ENCODE measurements around the gene DDO. TPM values are rescaled to one million over a fixed set of nuclear protein-coding genes. Genes with fewer than 3 reads are reported as not detected.

The DDO gene
- total and polyA plus RNA-seq, 9 of the 15 experiments (the other 6 are each of a cell fraction or from before 2014, with no cell fraction given), result not detected

- Histone ChIP-seq H3K9me1 (ENCODE audit: control insufficient read depth, insufficient read depth, low read length) (no peaks in the 10 kb centered on the region), H3K79me2 (ENCODE audit: control insufficient read depth, insufficient read depth, low read length) (no peaks in the 10 kb centered on the region), H3K27ac (ENCODE audit: extremely low read depth, low read depth, low read length) (no peak overlapping the region), H3K4me1 (replicated peaks in 1 of 2; ENCODE audit: control insufficient read depth in 2 of 2, insufficient read depth in 2 of 2, low read length in 2 of 2) (no peaks in the 10 kb centered on the region; a peak in 1 of 5 replicates), H4K20me1 (replicated peaks; ENCODE audit: control insufficient read depth, insufficient read depth, low read length) (no peaks in the 10 kb centered on the region), H3K4me3 (no peak overlapping the region), H3K4me2 (ENCODE audit: insufficient read depth, low read length) (no peak overlapping the region), H3K27me3 (ENCODE audit: control insufficient read depth in 2 of 2, insufficient read depth in 2 of 2, low read length in 2 of 2) (peaks cover 18 to 48% of the 10 kb centered on the region in 2 experiments; a peak in 4 of 5 replicates), H3K9ac (ENCODE audit: insufficient read depth in 1 of 2, low read depth in 2 of 2, low read length in 2 of 2) (no peak overlapping the region), H3K36me3 (ENCODE audit: control insufficient read depth, insufficient read depth, low read length) (no peaks in the 10 kb centered on the region), H3K9me3 (replicated peaks; ENCODE audit: control insufficient read depth, insufficient read depth, low read depth, low read length) (no peaks in the 10 kb centered on the region), H2AFZ (ENCODE audit: low read depth, low read length) (no peak overlapping the region)
- in situ Hi-C loops (cut with MboI) (no loop called here), intact Hi-C loops (cut with micrococcal nuclease) (no loop called here)
- WGBS (ENCODE audit: insufficient coverage, low coverage, missing lambda C conversion rate), result 4% methylated on average over 5 of the region's 8 CpGs
- peak; percentile 36; the same call in 2 of the 3 replicates for ATAC-seq
- BruUV-seq (replicated peaks), result no TSS peak
- ChIA-PET POLR2A (no interaction called here), CTCF (ENCODE audit: low intra/inter-chr PET ratio) (no interaction called here)
- peak in 1 of 4 experiments; percentile 14 for DNase-seq (ENCODE audit: extremely low read depth in 1 of 4, low spot score in 3 of 4)
- no peak for FAIRE-seq
- TF ChIP-seq, protein P1, sequence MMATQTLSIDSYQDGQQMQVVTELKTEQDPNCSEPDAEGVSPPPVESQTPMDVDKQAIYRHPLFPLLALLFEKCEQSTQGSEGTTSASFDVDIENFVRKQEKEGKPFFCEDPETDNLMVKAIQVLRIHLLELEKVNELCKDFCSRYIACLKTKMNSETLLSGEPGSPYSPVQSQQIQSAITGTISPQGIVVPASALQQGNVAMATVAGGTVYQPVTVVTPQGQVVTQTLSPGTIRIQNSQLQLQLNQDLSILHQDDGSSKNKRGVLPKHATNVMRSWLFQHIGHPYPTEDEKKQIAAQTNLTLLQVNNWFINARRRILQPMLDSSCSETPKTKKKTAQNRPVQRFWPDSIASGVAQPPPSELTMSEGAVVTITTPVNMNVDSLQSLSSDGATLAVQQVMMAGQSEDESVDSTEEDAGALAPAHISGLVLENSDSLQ (IDR thresholded peaks at IDR 0.05), result peak; percentile 68; the same call in 1 of the 2 replicates
- TF ChIP-seq PBX2 (CRISPR knock-in tag; IDR thresholded peaks at IDR 0.05; ENCODE audit: low read depth), result no peak
- TF ChIP-seq PBX2 (tag; conservative IDR thresholded peaks at IDR 0.05; ENCODE audit: low read depth), result peak; percentile 80
- TF ChIP-seq, protein P2, sequence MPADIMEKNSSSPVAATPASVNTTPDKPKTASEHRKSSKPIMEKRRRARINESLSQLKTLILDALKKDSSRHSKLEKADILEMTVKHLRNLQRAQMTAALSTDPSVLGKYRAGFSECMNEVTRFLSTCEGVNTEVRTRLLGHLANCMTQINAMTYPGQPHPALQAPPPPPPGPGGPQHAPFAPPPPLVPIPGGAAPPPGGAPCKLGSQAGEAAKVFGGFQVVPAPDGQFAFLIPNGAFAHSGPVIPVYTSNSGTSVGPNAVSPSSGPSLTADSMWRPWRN (IDR thresholded peaks at IDR 0.05; ENCODE audit: low read depth), result peak; percentile 13; the same call in 1 of the 2 replicates
- no peak for TF ChIP-seq NR2C2 (CRISPR knock-in tag; IDR thresholded peaks at IDR 0.05)
- peak; percentile 40; the same call in 1 of the 2 replicates for TF ChIP-seq NR2C2 (tag; IDR thresholded peaks at IDR 0.05)
- TF ChIP-seq ETV1 (tag; conservative IDR thresholded peaks at IDR 0.05; ENCODE audit: low read depth), result peak; percentile 43; the same call in 1 of the 2 replicates
- TF ChIP-seq MECOM (CRISPR knock-in tag; IDR thresholded peaks at IDR 0.05), result peak; percentile 77; the same call in 1 of the 2 replicates
- no peak for TF ChIP-seq ZC3H11A (IDR thresholded peaks at IDR 0.05; ENCODE audit: low read depth, low read length)
- 0 out of 2 replicates have a peak, but pooled peaks have one; percentile 19 for TF ChIP-seq FOSL1 (tag; conservative IDR thresholded peaks at IDR 0.05)
- no peak for TF ChIP-seq GTF2A2 (tag; IDR thresholded peaks at IDR 0.05)
- no peak for TF ChIP-seq ZBTB17 (CRISPR knock-in tag; IDR thresholded peaks at IDR 0.05)
- peak; percentile 64 for TF ChIP-seq GABPA (tag; conservative IDR thresholded peaks at IDR 0.05; ENCODE audit: low read depth)
- peak; percentile 39 to 54; a peak in 3 of 4 replicates for TF ChIP-seq NRF1 (conservative IDR thresholded peaks at IDR 0.05 in 1 of 2, IDR thresholded peaks at IDR 0.05 in 1 of 2)
- no peak for TF ChIP-seq BRF1 (IDR thresholded peaks at IDR 0.05; ENCODE audit: borderline replicate concordance, extremely low read depth, insufficient read length)
- peak; percentile 63 for TF ChIP-seq MEIS2 (IDR thresholded peaks at IDR 0.05; ENCODE audit: partially characterized antibody)
- peak; percentile 68; the same call in 1 of the 2 replicates for TF ChIP-seq VEZF1 (CRISPR knock-in tag; IDR thresholded peaks at IDR 0.05)
Observed at GRCh38 chr6:110412360-110412759, 3.0 kb downstream of the DDO start.
